Transverse colon (tissue), 4 donors: ENCODE measurements around the gene CD300E. TPM values are rescaled to one million over a fixed set of nuclear protein-coding genes. Genes with fewer than 3 reads are reported as not detected.

ENCODE experiments used
- DNase-seq: peaks from one replicate; pipeline ENCODE4 v3.0.0-alpha.2; 2019
- H3K27ac ChIP-seq, 4 donors: fragments of 200-600 bp; sonication (generic); 2 replicates each; pipeline ENCODE4 v1.5.1; 2016 to 2018; ENCODE audit warnings: inconsistent platforms in 4 of 4
- H3K27me3 ChIP-seq: fragments of 200-600 bp; sonication (generic); 2 replicates; pipeline ENCODE4 v1.5.1; 2017; ENCODE audit warnings: inconsistent platforms
- H3K36me3 ChIP-seq, 4 donors: fragments of 200-600 bp; sonication (generic); 2 replicates each; pipeline ENCODE4 v1.5.1; 2017 to 2019; ENCODE audit warnings: inconsistent platforms in 4 of 4
- H3K4me1 ChIP-seq, 4 donors: fragments of 200-600 bp; sonication (generic); 2 replicates each; pipeline ENCODE4 v1.5.1; 2017 to 2020; ENCODE audit warnings: inconsistent platforms in 4 of 4
- H3K4me3 ChIP-seq, 4 donors: fragments of 200-600 bp; sonication (generic); 1 replicate in 1 of 4; 2 replicates in 3 of 4; pipeline versions ENCODE4 v1.5.1 to v1.6.1; 2017 to 2019; ENCODE audit warnings: inconsistent platforms in 4 of 4
- H3K9me3 ChIP-seq, 2 donors: fragments of 200-600 bp; sonication (generic); 2 replicates each; pipeline ENCODE4 v1.5.1; 2017 to 2019; ENCODE audit warnings: inconsistent platforms in 2 of 2
- EP300 ChIP-seq: sonication (generic); formaldehyde crosslinking; IDR thresholded peaks from one replicate; pipeline ENCODE4 v1.6.1; 2017; ENCODE audit warnings: antibody characterized with exemption, low read depth
- POLR2A ChIP-seq: fragments of 450-650 bp; IDR thresholded peaks from one replicate; pipeline ENCODE4 v1.6.1; 2016; ENCODE audit warnings: antibody characterized with exemption, mild to moderate bottlenecking, moderate library complexity
- POLR2AphosphoS5 ChIP-seq, 3 donors: sonication (generic); formaldehyde crosslinking; IDR thresholded peaks; one replicate each; pipeline ENCODE4 v1.6.1; 2016; ENCODE audit warnings: antibody characterized with exemption in 3 of 3
- WGBS, 2 donors: methylation state at CpG; one replicate each; pipeline ENCODE4 v1.1.5; 2018; ENCODE audit warnings: low coverage in 1 of 2; 5-methylcytosine and 5-hydroxymethylcytosine counted together
- in situ Hi-C, 4 donors: fragments of 200-750 bp; cut with MboI; loops; one replicate each; pipeline versions ENCODE4 v1.15.0 to v1.15.1; 2017; ENCODE audit warnings: low sequenced_read_pairs in 3 of 4, low pct_ligation_motif_present in 1 of 4, low pct_unique_long_range_greater_than_20kb in 1 of 4
- intact Hi-C: fragments of 100-400 bp; cut with DNase I; formaldehyde crosslinking; loops from one replicate; pipeline ENCODE4 v1.15.1; 2023; ENCODE audit warnings: low total_unique reads
- total RNA-seq, 4 donors: library from RNA; depleted of rRNA; stranded (reverse); fragments of >200 nt; gene quantifications; one replicate each; pipeline ENCODE4 v1.1.0, GENCODE V29; 2016
- TF ChIP-seq, protein P1 (sequence below), 5 experiments: fragments of 200-600 bp in 3 of 5; fragments of 450-650 bp in 2 of 5; sonication (generic) in 3 of 5; IDR thresholded peaks; 1 replicate in 2 of 5; 2 replicates in 3 of 5; pipeline ENCODE4 v1.5.1; 2016 to 2017; ENCODE audit warnings: antibody characterized with exemption in 5 of 5, inconsistent platforms in 3 of 5, mild to moderate bottlenecking in 2 of 5, moderate library complexity in 1 of 5

Gene CD300E
- total RNA-seq, 4 donors from 2014 or later, result 0.14 to 0.32 TPM; not detected in 2

DNA sequence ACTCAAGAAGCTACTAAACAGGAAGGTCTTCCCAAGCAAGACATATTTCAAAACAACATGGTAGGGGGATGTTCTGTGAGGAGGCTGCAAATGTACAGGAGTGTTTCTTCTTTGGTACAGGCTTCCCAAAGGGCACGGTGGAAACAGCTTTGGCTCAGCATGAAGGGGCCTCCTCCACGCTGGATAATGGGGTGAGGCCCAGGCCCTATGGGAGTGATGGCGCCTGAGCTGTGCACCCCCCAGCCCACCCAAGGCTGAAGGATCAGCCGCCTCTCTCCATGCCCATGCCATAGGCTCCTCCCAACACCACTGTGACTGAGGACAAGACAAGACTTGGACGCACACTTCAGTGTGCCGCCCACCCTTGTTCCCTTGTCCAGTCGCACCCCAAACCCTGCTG lies 6.8 kb downstream of the CD300E start:
- no peak overlapping the region for H3K27ac ChIP-seq
- no peak overlapping the region for H3K4me3 ChIP-seq
- H3K4me1 ChIP-seq, result no peaks in the 10 kb centered on the region
- in situ Hi-C loops, result no loop called here
- TF ChIP-seq, protein P1, sequence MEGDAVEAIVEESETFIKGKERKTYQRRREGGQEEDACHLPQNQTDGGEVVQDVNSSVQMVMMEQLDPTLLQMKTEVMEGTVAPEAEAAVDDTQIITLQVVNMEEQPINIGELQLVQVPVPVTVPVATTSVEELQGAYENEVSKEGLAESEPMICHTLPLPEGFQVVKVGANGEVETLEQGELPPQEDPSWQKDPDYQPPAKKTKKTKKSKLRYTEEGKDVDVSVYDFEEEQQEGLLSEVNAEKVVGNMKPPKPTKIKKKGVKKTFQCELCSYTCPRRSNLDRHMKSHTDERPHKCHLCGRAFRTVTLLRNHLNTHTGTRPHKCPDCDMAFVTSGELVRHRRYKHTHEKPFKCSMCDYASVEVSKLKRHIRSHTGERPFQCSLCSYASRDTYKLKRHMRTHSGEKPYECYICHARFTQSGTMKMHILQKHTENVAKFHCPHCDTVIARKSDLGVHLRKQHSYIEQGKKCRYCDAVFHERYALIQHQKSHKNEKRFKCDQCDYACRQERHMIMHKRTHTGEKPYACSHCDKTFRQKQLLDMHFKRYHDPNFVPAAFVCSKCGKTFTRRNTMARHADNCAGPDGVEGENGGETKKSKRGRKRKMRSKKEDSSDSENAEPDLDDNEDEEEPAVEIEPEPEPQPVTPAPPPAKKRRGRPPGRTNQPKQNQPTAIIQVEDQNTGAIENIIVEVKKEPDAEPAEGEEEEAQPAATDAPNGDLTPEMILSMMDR (IDR thresholded peaks at IDR 0.05), result no peak
- TF ChIP-seq EP300 (no peak), POLR2AphosphoS5 (IDR thresholded peaks at IDR 0.05) (no peak), POLR2A (no peak)
- intact Hi-C loops, result no loop called here
- no peaks in the 10 kb centered on the region for H3K27me3 ChIP-seq
- DNase-seq, result no peak
- 83 to 91% methylated on average over 3 to 7 of the region's 7 CpGs for WGBS, 2 donors
- H3K9me3 ChIP-seq, result no peaks in the 10 kb centered on the region
- H3K36me3 ChIP-seq, result no peaks in the 10 kb centered on the region

DNA sequence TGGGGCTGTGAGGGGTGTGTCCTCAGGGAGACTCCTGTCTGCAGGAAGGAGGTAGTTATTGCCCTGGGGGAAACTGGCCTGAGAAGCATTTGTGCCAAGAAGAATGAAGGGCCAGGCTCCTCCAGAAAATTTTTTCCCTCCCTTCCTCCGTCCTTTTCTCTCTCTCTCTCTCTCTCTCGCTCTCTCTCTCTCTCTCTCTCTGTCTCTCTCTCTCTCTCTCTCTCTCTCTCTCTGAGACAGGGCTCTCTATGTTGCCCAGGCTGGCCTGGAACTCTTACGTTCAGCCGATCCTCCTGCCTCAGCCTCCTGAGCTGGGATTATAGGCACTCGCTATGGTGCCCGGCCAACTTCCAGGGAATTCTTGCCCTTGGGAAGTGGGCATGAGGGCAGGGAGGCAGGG lies 11.5 kb downstream of the CD300E start:
- Histone ChIP-seq H3K9me3 (no peaks in the 10 kb centered on the region), H3K4me1 (no peaks in the 10 kb centered on the region), H3K4me3 (no peak overlapping the region), H3K27ac (no peak overlapping the region), H3K27me3 (peaks cover 6% of the 10 kb centered on the region), H3K36me3 (no peaks in the 10 kb centered on the region)
- in situ Hi-C loops, result no loop called here
- intact Hi-C loops, result no loop called here
- WGBS, 2 donors, result 89% methylated on average over 6 of the region's 6 CpGs; no CpG with 5 or more reads in 1 of the 2 donors
- no peak for TF ChIP-seq EP300
- TF ChIP-seq, protein P1 (IDR thresholded peaks at IDR 0.05), result no peak
- no peak for DNase-seq

DNA sequence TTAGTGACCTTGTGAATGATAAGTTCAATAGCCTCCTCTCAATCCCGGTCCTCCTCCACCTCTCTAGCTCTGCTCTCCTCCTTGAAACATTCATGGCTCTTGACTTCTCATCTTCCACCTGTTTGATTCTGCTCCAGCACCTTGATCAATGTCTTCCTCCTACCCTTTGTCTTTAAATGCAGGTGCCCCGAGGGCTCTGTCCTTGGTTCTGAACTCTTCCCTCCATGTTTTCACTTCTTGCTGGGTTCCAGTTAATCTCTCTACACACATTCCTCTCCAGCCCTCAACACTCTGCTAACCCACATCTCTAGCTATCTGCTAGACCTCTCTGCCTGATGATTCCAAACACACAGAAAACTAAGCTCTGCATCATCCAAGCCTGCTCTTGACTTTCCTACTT lies 13.4 kb downstream of the CD300E start:
- H3K27me3 ChIP-seq, result peaks cover 6% of the 10 kb centered on the region
- intact Hi-C loops (no loop called here), in situ Hi-C loops (no loop called here)
- H3K36me3 ChIP-seq, result no peaks in the 10 kb centered on the region
- no peak overlapping the region for H3K27ac ChIP-seq
- WGBS, 2 donors, result 21 to 27% methylated on average over 2 of the region's 2 CpGs
- no peaks in the 10 kb centered on the region for H3K9me3 ChIP-seq
- H3K4me1 ChIP-seq, result peaks cover 0 to 2% (median 0%) of the 10 kb centered on the region in 4 donors
- no peak overlapping the region for H3K4me3 ChIP-seq
- no peak for TF ChIP-seq POLR2A
- no peak for TF ChIP-seq EP300
- TF ChIP-seq POLR2AphosphoS5 (IDR thresholded peaks at IDR 0.05), result no peak
- TF ChIP-seq, protein P1 (IDR thresholded peaks at IDR 0.05), result no peak
- DNase-seq, result no peak

DNA sequence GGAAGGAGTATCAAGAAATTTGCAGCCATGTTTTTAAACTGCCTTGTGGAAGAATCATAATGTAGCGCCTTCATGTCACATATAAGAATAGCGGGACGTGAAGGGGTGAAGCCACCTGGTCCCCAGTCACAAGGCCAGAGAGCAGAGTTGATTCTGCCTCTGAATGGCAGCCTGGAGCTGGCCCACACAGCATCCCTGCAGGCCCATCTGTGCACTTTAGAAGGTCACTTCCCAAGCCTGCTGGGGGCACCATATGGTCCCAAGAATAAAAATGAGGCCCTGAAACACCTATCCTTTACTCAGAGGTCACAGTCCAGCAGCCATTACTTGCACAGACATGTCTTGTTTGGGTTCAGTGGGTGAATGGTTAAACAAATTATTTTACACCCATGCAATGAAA lies 15.0 kb downstream of the CD300E start:
- DNase-seq, result no peak
- Histone ChIP-seq H3K27me3 (peaks cover 6% of the 10 kb centered on the region), H3K4me1 (peaks cover 0 to 5% (median 0%) of the 10 kb centered on the region in 4 donors), H3K9me3 (no peaks in the 10 kb centered on the region), H3K4me3 (no peak overlapping the region), H3K27ac (no peak overlapping the region), H3K36me3 (no peaks in the 10 kb centered on the region)
- WGBS, 2 donors, result 94% methylated on average over 3 of the region's 3 CpGs; no CpG with 5 or more reads in 1 of the 2 donors
- intact Hi-C loops (no loop called here), in situ Hi-C loops (no loop called here)
- TF ChIP-seq POLR2AphosphoS5 (IDR thresholded peaks at IDR 0.05) (no peak), EP300 (no peak), POLR2A (no peak)
- TF ChIP-seq, protein P1 (IDR thresholded peaks at IDR 0.05), result no peak
